HT-29 (cell line): ENCODE results near the gene SPAG16. TPM values are rescaled to one million over a fixed set of nuclear protein-coding genes. Genes with fewer than 3 reads are reported as not detected.

Experiments
- DNase-seq: peaks from one replicate; pipeline ENCODE4 v3.0.0-alpha.2; 2015; ENCODE audit warnings: low spot score
- total RNA-seq: library from RNA; depleted of rRNA; stranded (reverse); fragments of >200 nt; shearing (Covaris generic); gene quantifications from 2 replicates; pipeline ENCODE4 v1.2.3, GENCODE V29; 2014

Gene SPAG16
- total RNA-seq, 1 experiment from 2014 or later: 16.2 TPM

GRCh38 chr2:214169281-214169680, 885.0 kb downstream of the SPAG16 start:
- DNase-seq: no peak

GRCh38 chr2:214169736-214170135, 885.5 kb downstream of the SPAG16 start:
- DNase-seq: no peak

GRCh38 chr2:214174563-214174962, 890.3 kb downstream of the SPAG16 start:
- no peak for DNase-seq

- no peak for DNase-seq
Measured at GRCh38 chr2:214180071-214180470, 895.8 kb downstream of the SPAG16 start.

GRCh38 chr2:214180686-214181085, 896.4 kb downstream of the SPAG16 start:
- DNase-seq: no peak

GRCh38 chr2:214184461-214184860, 900.2 kb downstream of the SPAG16 start:
- no peak for DNase-seq

- no peak for DNase-seq
Measured at GRCh38 chr2:214185546-214185945, 901.3 kb downstream of the SPAG16 start.

GRCh38 chr2:214192711-214193110, 908.4 kb downstream of the SPAG16 start:
- no peak for DNase-seq

- no peak for DNase-seq
Measured at GRCh38 chr2:214193943-214194342, 909.7 kb downstream of the SPAG16 start.

GRCh38 chr2:214196260-214196659, 912.0 kb downstream of the SPAG16 start:
- DNase-seq: no peak

GRCh38 chr2:214201892-214202291, 917.6 kb downstream of the SPAG16 start:
- DNase-seq: no peak

GRCh38 chr2:214203214-214203613, 919.0 kb downstream of the SPAG16 start:
- DNase-seq: no peak

GRCh38 chr2:214203744-214204289, 919.6 kb downstream of the SPAG16 start:
- no peak for DNase-seq

GRCh38 chr2:214215107-214215506, 930.8 kb downstream of the SPAG16 start:
- DNase-seq: peak; percentile 33

- DNase-seq: no peak
Measured at GRCh38 chr2:214217136-214217535, 932.9 kb downstream of the SPAG16 start.

GRCh38 chr2:214217599-214217998, 933.3 kb downstream of the SPAG16 start:
- no peak for DNase-seq

GRCh38 chr2:214220251-214220650, 936.0 kb downstream of the SPAG16 start:
- no peak for DNase-seq

GRCh38 chr2:214226061-214226460, 941.8 kb downstream of the SPAG16 start:
- DNase-seq: no peak

GRCh38 chr2:214232271-214232670, 948.0 kb downstream of the SPAG16 start:
- DNase-seq: no peak

GRCh38 chr2:214233164-214233563, 948.9 kb downstream of the SPAG16 start:
- DNase-seq: no peak

- DNase-seq: no peak
Measured at GRCh38 chr2:214242797-214243196, 958.5 kb downstream of the SPAG16 start.

GRCh38 chr2:214244847-214245246, 960.6 kb downstream of the SPAG16 start:
- DNase-seq: no peak

GRCh38 chr2:214246417-214246816, 962.2 kb downstream of the SPAG16 start:
- no peak for DNase-seq

GRCh38 chr2:214247531-214247930, 963.3 kb downstream of the SPAG16 start:
- DNase-seq: no peak
